GM18511 (cell line): ENCODE results near the gene MROH2A.
A peak's percentile ranks its signal among the peaks of the same experiment; 100 is the strongest.
"Not testable (repeated sequence)": the region's sequence is repeated elsewhere in the genome, so short reads cannot be mapped to it uniquely, and the experiment has no call there.

Experiments
- ATAC-seq: cut with Tn5 transposase; IDR thresholded peaks from one replicate; pipeline ENCODE4 v1.9.1; 2021; ENCODE audit warnings: mild to moderate bottlenecking, moderate library complexity; ENCODE audit not compliant: unreplicated experiment

MROH2A gene

DNA sequence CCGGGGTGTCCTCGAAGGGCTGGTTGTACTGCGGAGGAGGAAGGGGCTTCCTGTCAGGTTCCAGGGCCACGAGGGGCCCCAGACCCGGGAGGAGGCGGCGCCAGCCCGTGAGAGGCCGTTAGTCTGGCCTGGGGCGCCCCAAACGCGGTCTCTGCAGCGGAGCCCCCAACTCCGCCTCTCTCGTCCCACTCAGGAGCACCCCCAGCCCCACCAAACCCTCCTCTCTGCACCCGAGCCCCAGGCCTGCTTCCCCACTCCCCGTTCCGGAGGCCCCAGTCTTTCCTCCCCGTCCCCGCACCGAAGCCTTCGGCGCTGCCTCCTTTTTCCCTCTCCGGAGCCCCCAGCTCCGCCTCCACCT, 75.7 kb downstream of the MROH2A start:
- no peak for ATAC-seq

DNA sequence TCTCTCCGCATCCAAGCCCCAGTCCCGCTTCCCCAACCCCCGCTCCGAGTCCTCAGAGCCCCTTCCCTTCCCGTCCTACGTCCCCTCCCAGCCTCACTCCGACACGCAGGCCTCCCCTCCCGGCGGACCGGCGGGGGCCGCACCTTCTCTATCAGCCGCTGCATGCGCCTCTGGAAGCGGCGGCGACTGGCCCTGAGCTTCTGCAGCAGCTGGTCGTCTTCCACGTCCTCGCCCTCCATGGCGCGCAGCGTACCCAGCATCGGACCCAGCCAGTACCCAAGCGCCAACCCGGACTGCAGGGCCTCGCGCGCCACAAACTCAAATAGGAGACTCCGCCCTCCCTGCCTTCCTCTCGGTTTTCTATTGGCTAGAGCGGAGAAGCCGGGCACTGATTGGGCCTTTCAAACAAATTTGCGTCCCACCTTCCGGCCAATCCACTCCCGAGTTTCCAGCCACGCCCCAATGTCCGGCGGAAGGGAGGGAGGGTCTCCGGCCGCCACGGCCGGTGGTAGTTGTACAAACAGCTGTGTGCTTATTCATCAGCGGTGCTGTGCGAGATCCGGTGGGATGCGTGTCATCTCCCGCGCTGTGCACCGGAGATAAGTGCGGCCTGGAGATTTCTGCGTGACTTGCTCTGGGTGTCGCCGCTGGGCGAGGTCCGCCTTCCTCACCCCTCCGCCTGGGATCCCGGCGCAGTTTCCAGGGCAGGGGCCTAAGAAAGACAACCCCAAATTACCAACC, 76.3 kb downstream of the MROH2A start, which contains the start of gene HJURP:
HJURP (minus strand) TSS at position 295 of the 741 bp plus-strand sequence; CDS start at position 260, 35 bp downstream.
- peak; percentile 98 for ATAC-seq

DNA sequence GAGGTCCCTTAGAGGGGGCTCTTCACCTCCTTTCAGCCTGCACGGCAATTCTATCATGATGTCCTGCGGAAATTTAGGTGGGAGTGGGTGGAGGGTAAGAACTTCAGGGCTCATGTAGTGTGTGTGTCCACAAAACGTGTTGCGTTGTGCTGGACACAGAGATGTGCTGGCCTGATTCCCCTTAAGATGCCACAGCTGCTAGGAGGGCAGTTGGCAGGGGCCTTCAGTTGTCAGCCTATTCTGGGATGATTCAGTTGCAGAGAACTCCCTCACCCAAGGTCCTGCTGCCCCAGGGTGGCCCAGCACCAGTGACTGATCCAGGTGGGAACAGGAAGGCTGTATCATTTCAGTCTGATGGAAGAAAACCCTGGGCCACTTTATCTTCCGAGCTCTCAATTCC, 77.2 kb downstream of the MROH2A start:
- ATAC-seq = no peak

DNA sequence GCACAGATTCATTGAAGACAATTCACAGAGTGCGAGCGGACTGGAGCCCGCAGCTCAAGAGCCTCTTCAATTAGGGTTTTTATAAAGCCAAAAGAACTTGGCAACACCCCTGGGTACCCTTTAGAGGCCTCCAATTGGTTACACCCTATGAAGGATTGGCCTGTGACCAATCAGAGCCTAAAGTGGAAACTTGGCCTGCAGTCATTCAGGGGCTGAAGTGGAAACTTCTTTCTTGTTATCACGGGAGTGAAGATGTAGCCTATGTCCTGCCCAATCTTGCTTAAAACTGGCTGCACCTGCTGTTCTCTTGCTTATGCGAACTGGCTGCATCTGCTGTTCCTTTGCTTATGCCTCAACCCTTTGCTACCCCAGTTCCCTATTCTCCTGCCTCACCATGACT, 78.1 kb downstream of the MROH2A start:
- no peak for ATAC-seq

DNA sequence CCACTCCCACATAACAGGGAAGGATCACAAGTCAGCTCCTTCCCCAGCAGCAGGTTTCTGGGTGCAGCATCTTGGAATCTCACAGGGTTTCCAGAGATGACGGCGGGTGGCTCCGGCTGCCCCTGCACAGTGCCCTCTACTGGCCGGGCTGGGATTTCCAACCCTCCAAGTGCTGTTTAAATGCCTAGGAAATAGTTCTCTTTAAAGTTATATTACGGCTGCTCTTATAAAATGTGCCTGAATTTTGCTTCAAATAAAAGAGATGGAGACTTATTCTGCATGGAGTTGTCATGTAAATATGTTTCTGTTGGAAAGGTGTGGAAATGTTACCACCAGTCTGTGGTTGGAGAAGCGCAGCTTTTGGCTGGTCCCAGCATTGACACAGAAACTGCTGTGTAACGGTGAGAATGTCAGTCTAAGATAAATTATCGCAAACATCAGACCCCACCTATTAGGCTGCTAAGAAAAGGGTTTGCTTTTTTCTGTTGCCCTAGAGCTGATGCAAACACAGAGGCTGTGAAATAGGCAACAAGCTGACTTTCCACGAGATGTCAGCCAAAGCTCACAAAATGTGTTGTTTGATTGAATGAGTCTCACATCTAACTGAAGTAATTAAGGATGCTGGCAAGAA, 79.5 kb downstream of the MROH2A start:
- ATAC-seq = no peak

DNA sequence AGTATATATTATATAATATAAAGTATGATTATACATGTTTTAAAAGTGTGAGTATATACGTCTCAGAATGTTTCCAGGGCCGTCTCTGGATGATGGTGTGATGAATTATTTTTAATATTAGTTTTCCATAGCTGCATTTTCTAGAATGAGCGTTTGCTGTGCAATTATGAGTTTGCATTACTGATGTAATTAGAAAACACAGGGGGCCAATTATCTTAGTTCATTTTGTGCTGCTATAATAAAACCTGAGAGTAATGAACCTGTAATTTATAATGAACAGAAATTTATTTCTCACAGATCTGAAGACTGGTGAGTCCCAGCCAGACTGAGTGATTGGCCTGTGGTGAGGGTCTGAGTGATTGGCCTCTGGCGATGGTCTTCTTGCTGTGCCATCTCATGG, 80.2 kb downstream of the MROH2A start:
- no peak for ATAC-seq

DNA sequence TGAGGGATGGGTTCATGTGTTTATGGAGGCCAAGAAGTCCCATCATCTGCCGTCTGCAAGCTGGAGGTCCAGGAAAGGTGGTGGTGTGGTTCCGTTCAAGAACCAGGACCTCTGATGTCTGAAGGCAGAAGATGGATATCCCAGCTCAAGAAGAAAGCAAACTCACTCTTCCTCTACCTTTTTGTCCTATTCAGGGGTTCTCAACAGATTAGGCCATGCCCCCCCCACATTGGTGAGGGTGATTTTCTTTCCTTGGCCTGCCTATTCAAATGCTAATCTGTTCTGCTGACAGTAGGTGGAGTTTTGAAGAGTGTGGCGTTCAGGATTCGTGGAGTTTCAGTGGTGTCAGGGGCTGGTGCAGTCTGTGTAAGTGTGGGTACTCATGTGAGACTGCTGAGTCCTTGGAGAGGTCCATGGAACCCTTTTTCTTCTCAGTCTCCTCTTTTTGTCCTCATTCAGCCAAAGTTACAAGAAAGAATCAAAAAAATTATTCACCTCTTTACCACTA, 84.2 kb downstream of the MROH2A start:
- ATAC-seq = no peak

DNA sequence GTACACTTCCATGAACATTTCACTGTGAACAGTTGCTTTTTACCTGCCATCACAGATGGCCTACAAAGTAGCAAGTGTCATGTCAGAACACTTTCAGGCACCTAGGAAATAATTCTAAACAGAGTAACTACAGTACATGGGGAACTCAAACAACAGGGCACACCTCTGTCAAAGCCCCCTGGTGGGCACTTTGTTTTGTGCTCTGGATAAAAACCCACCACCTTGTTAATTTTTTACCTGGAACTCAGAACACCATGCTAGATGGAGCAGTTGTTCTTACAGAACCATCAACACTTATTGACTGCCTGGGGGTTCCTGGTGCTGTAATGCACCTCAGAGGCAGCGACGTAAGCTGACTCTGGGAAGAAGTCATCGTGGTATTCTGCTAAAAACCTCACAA, 87.7 kb downstream of the MROH2A start:
- ATAC-seq = no peak

DNA sequence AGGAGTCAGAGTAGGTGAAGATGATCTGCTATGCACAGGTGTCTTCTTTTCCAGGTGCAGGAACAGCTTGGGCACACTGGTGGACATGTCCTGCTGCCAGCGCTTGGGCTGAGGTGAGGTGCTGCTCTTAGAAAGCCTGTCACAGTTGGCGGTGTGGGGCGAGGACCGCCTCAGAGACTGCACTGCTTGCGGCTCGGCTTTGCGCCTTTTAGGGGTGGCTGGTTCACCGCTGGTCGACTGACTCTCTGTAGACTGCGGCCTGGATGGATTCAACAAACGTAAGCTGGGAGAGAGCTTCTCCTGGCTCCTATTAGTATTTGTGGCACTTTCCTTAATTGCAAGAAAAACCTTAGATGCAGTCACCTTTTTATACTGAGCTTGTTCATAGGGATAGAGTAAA, 88.3 kb downstream of the MROH2A start:
- no peak for ATAC-seq

DNA sequence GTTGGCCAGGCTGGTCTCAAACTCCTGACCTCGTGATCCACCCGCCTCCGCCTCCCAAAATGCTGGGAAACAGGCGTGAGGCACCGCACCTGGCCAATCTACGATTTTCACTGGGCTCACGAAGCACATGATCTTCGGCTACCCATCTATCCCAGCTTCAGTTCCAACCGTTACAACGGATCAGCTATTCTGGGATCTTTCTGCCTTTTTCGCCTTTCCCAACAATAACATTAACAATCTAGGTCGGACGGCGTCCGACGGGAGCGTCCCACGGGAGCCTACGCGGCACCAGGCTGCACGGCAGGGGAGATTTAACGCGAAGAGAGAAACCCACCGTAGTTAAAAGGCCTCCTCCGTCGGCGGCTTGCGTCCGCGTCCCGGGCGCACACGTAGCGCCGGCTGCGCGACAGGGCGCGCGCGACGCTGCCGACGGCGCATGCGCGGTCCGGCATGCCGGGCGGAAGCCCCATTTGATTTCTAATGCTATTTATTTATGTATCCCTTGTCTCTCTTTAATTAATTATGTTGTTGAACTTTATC, 89.9 kb downstream of the MROH2A start, which contains the start of gene MSL3B:
MSL3B (minus strand) TSS at position 394 of the 540 bp plus-strand sequence.
- peak; percentile 80 for ATAC-seq

DNA sequence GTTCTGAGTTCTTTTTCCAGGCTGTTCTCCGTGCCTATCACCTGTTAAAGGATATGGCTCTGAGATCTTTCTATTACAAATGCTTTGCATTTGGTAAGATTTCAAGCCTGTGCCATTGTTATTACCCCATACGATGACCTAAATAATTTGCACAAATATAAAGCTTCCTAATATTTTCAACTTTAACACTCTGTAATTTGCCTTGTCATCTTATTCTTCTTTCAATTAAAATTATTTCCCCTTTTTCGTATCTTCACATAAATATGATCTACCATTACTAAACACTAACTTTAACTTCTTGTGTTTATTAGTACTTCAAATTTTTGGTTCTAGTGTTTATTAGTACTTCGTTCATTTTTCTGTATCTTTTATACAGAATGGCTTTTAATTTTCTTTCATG, 93.3 kb downstream of the MROH2A start:
- no peak for ATAC-seq

DNA sequence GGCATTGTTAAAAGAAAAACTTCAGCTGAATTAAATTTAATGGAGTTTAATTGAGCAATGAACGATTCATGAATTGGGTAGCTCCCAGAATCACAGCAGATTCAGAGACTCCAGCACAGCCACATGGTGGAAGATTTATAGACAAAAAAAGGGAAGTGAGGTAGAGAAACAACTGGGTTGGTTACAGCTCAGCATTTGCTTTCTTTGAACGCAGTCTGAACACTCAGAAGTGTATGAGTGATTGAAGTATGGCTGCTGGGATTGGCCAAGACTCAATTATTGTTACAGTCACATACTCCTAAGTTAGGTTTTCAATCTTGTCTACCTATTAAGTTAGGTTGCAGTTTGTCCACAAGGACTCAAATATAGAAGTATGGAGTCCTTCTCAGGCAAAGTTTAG, 94.0 kb downstream of the MROH2A start:
- ATAC-seq = not testable (repeated sequence)

DNA sequence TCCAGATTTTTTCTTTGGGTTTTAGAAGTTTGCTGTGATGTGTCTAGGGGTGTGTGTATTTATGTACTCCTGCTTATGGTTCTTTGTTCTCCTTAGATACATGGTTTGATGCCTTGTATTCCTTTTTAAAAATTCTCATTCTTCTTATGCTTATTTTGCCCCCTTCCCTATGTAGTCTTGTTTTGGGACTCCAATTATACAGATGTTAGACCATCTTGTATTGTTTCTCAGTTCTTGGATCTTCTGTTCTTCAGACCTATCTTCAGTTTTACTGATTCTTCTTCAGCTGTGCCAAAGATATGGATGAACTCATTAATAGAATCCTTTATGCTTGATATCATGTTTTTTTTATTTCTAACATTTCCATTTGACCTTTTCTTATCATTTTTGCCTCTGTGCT, 104.2 kb downstream of the MROH2A start:
- ATAC-seq = no peak
